ENCODE data around the gene RAB11B. TPM values are rescaled to one million over a fixed set of nuclear protein-coding genes. Genes with fewer than 3 reads are reported as not detected.

The RAB11B gene
- total RNA-seq, 1 donor from 2014 or later = 70.8 TPM

DNA sequence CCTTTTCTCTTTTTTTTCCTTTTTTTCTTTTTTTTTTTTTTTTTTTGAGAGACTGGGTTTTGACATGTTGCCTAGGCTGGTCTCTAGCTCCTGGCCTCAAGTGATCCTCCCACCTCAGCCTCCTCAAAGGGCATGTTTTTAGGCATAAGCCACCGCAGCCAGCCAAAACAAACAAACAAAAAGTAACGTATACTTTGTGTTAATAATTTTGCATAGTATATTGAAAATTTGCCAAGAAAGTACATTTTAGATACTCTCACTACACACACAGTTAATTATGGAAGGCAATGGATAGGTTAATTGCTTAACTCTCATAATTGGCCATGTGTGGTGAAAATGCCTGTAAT, 1.6 kb upstream of the RAB11B start:
- TF ChIP-seq, protein P1, sequence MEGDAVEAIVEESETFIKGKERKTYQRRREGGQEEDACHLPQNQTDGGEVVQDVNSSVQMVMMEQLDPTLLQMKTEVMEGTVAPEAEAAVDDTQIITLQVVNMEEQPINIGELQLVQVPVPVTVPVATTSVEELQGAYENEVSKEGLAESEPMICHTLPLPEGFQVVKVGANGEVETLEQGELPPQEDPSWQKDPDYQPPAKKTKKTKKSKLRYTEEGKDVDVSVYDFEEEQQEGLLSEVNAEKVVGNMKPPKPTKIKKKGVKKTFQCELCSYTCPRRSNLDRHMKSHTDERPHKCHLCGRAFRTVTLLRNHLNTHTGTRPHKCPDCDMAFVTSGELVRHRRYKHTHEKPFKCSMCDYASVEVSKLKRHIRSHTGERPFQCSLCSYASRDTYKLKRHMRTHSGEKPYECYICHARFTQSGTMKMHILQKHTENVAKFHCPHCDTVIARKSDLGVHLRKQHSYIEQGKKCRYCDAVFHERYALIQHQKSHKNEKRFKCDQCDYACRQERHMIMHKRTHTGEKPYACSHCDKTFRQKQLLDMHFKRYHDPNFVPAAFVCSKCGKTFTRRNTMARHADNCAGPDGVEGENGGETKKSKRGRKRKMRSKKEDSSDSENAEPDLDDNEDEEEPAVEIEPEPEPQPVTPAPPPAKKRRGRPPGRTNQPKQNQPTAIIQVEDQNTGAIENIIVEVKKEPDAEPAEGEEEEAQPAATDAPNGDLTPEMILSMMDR (IDR thresholded peaks at IDR 0.05) = no peak
- Histone ChIP-seq H3K36me3 (no peaks in the 10 kb centered on the region), H3K9me3 (no peaks in the 10 kb centered on the region), H3K4me1 (peaks cover 18 to 29% of the 10 kb centered on the region in 2 donors), H3K27ac (no peak overlapping the region), H3K27me3 (no peaks in the 10 kb centered on the region), H3K4me3 (no peak overlapping the region)
- intact Hi-C loops (cut with DNase I) = no loop called here
- no peak for DNase-seq (ENCODE audit: low spot score in 2 of 2)

DNA sequence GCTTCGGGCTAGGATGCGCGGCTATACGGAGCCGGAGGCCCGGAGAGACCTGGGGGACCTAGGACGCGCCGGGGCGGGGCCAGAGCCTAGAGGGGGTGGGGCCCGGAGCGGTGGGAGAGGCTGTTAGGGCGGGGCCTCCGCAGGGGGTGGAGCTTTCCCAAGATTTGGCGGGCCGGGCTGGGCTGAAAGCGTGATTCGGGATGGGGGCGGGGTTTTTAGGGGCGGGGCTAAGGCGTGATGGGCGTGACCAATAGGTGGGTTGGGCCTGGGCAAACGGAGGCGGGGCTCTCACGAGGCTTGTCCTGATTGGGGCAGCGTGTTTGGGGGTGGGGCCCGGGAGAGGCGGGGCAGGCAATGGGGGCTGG, 439 bp downstream of the RAB11B start:
- peak overlapping the region; percentile 97 to 100 for H3K4me3 ChIP-seq
- TF ChIP-seq, protein P1 (IDR thresholded peaks at IDR 0.05) = no peak
- peaks cover 18 to 42% of the 10 kb centered on the region in 2 donors for H3K4me1 ChIP-seq
- H3K9me3 ChIP-seq = no peaks in the 10 kb centered on the region
- intact Hi-C loops (cut with DNase I) = loop anchor here (1.0 kb wide), 3 partner anchors 23 to 470 kb away; partner anchors contain the start of genes MARCHF2 and SNAPC2
- peak overlapping the region; percentile 100 for H3K27ac ChIP-seq
- DNase-seq (ENCODE audit: low spot score in 2 of 2) = peak; percentile 82 to 96
- H3K27me3 ChIP-seq = no peaks in the 10 kb centered on the region
- H3K36me3 ChIP-seq = no peaks in the 10 kb centered on the region

DNA sequence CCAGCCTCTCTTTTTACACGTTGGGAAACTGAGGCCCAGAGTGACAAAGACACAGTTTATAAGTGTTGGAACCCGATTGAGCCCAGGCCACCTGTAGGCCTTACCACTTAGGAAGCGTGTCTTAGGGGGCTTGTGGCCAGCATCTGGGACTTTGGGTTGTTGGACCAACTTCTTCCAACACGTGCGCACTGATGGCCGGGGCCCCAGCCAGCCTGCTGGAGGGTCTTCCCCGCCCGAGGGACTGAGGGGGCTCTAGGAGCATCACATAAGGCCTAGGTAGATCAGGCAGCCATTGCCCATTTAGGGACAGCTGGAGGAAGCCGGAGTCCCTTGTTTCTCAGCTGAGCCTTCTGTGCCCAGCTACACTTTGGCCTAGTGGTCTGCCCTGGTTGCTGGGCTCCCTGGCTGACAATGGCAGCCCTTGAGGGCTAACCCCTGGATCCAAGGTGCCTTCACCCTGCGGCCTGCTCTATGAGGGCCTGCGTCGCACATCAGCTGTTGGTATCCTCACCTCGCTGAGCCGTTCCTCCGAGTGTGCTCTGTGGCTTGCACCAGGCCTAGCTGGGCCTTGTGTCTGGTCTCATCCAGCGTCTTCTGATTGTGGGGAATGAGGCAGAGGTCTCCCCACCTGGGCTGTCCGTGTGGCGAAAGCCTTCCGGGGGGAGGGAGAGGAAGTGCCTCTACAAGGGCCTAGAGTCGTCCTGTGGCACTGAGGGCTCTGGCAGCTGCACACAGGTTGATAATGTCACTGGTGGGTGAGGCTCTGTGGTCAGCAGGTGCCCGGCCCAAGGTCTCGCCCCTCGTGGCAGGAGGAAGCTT, 1.2 kb downstream of the RAB11B start:
- Histone ChIP-seq H3K9me3 (no peaks in the 10 kb centered on the region), H3K4me3 (peak overlapping the region; percentile 97 to 100), H3K27ac (peak overlapping the region; percentile 100), H3K36me3 (no peaks in the 10 kb centered on the region), H3K4me1 (peaks cover 18 to 44% of the 10 kb centered on the region in 2 donors), H3K27me3 (no peaks in the 10 kb centered on the region)
- no peak for DNase-seq (ENCODE audit: low spot score in 2 of 2)
- intact Hi-C loops (cut with DNase I) = loop anchor here (1.0 kb wide), 1 partner anchor 70 kb away; the partner anchor contains the start of genes NDUFA7 and RPS28
- TF ChIP-seq, protein P1 (IDR thresholded peaks at IDR 0.05) = no peak

DNA sequence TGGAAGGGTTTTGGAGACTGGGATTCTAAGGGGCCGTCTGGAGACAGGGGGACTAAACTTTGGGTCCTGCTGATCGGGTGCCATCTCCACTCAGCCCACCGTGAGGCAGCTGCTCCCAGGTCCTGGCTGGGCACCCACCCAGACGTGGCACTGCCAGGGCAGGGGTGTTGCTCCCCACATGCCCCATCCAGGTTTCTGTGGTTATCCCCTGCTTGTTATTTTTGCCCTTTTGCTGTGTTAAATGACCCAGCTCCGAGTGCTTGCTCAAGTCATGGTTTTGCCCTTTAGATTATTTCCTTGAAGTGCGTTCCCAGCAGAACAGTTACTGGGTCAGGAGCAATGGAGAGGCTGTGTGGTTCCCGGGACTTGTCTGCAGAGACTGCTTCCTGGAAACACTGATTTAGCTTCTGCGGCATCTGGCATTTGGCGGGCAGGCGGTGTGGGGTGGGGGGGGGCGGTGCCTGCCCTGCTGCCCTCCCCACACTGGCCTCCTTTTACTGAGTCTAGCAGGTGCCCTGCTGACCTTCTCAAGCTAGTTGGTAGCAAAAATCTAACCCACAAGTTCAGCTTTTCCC, 1.9 kb downstream of the RAB11B start:
- Histone ChIP-seq H3K4me1 (peaks cover 18 to 48% of the 10 kb centered on the region in 2 donors), H3K4me3 (peak overlapping the region in 1 of 2 donors; percentile 97), H3K27me3 (no peaks in the 10 kb centered on the region), H3K36me3 (no peaks in the 10 kb centered on the region), H3K27ac (peak overlapping the region; percentile 100), H3K9me3 (no peaks in the 10 kb centered on the region)
- no peak for DNase-seq (ENCODE audit: low spot score in 2 of 2)
- TF ChIP-seq, protein P1 (IDR thresholded peaks at IDR 0.05) = no peak
- intact Hi-C loops (cut with DNase I) = loop anchor here (1.0 kb wide), 1 partner anchor 71 kb away; the partner anchor contains the start of genes NDUFA7 and RPS28

DNA sequence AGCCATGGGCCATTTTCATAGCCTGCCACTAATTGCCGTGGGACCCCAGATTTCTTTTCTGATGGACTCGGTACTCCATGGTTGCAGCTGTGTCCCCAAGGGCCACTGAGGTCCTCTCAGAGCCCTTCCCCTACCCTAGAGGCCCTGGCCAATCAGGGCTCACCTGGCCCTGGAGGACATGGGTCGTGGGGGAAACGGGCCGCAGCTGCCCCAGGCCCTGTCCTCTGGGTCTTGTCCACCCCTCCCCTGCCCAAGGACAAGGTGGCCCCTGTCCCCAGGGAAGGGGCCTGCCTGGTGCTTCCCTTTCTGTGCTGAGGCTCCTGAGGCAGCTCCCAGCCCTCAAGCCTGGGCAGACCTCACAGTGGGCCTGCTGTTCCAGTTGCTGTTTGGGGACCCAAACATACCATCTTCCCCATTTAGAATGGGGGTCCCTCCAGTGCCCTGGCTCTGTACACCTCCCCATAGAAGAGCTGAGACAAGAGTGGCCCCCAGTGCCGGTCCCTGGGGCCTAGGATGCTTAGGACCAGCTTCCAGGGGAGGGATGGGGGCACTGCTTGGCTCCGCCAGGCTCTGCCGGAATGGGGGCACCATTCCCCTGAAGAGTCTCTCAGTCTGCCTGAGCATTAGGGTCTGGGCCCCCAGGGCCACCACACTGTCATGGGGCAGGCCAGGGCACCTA, 3.2 kb downstream of the RAB11B start:
- H3K9me3 ChIP-seq = no peaks in the 10 kb centered on the region
- TF ChIP-seq, protein P1 (IDR thresholded peaks at IDR 0.05) = no peak
- no peak for DNase-seq (ENCODE audit: low spot score in 2 of 2)
- intact Hi-C loops (cut with DNase I) = no loop called here
- no peaks in the 10 kb centered on the region for H3K36me3 ChIP-seq
- H3K4me3 ChIP-seq = no peak overlapping the region
- H3K4me1 ChIP-seq = peaks cover 18 to 52% of the 10 kb centered on the region in 2 donors
- peak overlapping the region; percentile 54 to 100 for H3K27ac ChIP-seq
- H3K27me3 ChIP-seq = no peaks in the 10 kb centered on the region
